WTC11 (cell line): Measurements from ENCODE around the gene MYOC. TPM values are rescaled to one million over a fixed set of nuclear protein-coding genes. Genes with fewer than 3 reads are reported as not detected.
"Not testable (repeated sequence)": the region's sequence is repeated elsewhere in the genome, so short reads cannot be mapped to it uniquely, and the experiment has no call there.

ENCODE experiments used
- ATAC-seq: fragments of 200-7000 bp; cut with Tn5 transposase; 2 replicates; pipeline ENCODE4 v1.10.0; 2021; ENCODE audit warnings: mild to moderate bottlenecking, moderate library complexity
- CTCF ChIA-PET: fragments of 300-600 bp; sonication (Branson Sonifier 250); formaldehyde crosslinking; loops from one replicate; lab custom pipeline; 2021; ENCODE audit warnings: antibody characterized with exemption; lab: Charles Lee
- POLR2A ChIA-PET: fragments of 350-600 bp; sonication (Branson Sonifier 250); formaldehyde crosslinking; loops from one replicate; lab custom pipeline; 2021; ENCODE audit warnings: antibody characterized with exemption; lab: Charles Lee
- DNase-seq: peaks from one replicate; pipeline ENCODE4 v3.0.0; 2021; ENCODE audit warnings: low spot score
- H3K27ac Mint-ChIP-seq: 2 replicates; pipeline ENCODE4 v1.8.0; 2021; ENCODE audit warnings: mixed read lengths
- H3K27me3 Mint-ChIP-seq: 2 replicates; pipeline ENCODE4 v1.8.0; 2021; ENCODE audit warnings: low read depth, mild to moderate bottlenecking, moderate library complexity, mixed read lengths
- H3K36me3 Mint-ChIP-seq: 2 replicates; pipeline ENCODE4 v1.8.0; 2021; ENCODE audit warnings: mixed read lengths
- H3K4me1 Mint-ChIP-seq: 2 replicates; pipeline ENCODE4 v1.8.0; 2022; ENCODE audit warnings: mixed read lengths
- H3K4me3 Mint-ChIP-seq: 2 replicates; pipeline ENCODE4 v1.8.0; 2021; ENCODE audit warnings: mild to moderate bottlenecking, moderate library complexity, mixed read lengths
- H3K9me3 Mint-ChIP-seq: 2 replicates; pipeline ENCODE4 v1.8.0; 2021; ENCODE audit warnings: mixed read lengths
- ATF1 ChIP-seq: sonication (generic); formaldehyde crosslinking; IDR thresholded peaks from 2 replicates; pipeline ENCODE4 v1.8.1; 2023; ENCODE audit warnings: mild to moderate bottlenecking, moderate library complexity, missing genetic modification reagents
- CDX4 ChIP-seq: fragments of 250-450 bp; sonication (Bioruptor Pico); IDR thresholded peaks from 2 replicates; pipeline ENCODE4 v1.9.0; 2021; ENCODE audit warnings: moderate library complexity, mild to moderate bottlenecking, inconsistent platforms, borderline replicate concordance
- E2F1 ChIP-seq: sonication (generic); formaldehyde crosslinking; IDR thresholded peaks from 2 replicates; pipeline ENCODE4 v1.8.0; 2022; ENCODE audit warnings: mild to moderate bottlenecking, missing genetic modification reagents
- GABPB1 ChIP-seq: sonication (generic); formaldehyde crosslinking; IDR thresholded peaks from 2 replicates; pipeline ENCODE4 v1.8.1; 2023; ENCODE audit warnings: mild to moderate bottlenecking, missing genetic modification reagents
- HMGXB4 ChIP-seq: sonication (generic); formaldehyde crosslinking; IDR thresholded peaks from 2 replicates; pipeline ENCODE4 v1.8.1; 2023; ENCODE audit warnings: mild to moderate bottlenecking, moderate library complexity, missing genetic modification reagents
- IRF2 ChIP-seq: sonication (generic); formaldehyde crosslinking; IDR thresholded peaks from 2 replicates; pipeline ENCODE4 v1.8.0; 2022; ENCODE audit warnings: low read depth, missing genetic modification reagents, borderline replicate concordance
- JUN ChIP-seq: sonication (generic); formaldehyde crosslinking; IDR thresholded peaks from 2 replicates; pipeline ENCODE4 v1.8.0; 2023; ENCODE audit warnings: mild to moderate bottlenecking, missing genetic modification reagents
- MAX ChIP-seq: sonication (generic); formaldehyde crosslinking; IDR thresholded peaks from 2 replicates; pipeline ENCODE4 v1.8.0; 2022; ENCODE audit warnings: mild to moderate bottlenecking, missing genetic modification reagents
- MXD4 ChIP-seq: fragments of 250-450 bp; sonication (Bioruptor Pico); IDR thresholded peaks from 2 replicates; pipeline ENCODE4 v1.8.0; 2021; ENCODE audit warnings: mild to moderate bottlenecking, moderate library complexity, borderline replicate concordance
- MYBL2 ChIP-seq: sonication (generic); formaldehyde crosslinking; IDR thresholded peaks from 2 replicates; pipeline ENCODE4 v1.8.1; 2023; ENCODE audit warnings: mild to moderate bottlenecking, moderate library complexity, missing genetic modification reagents
- NFE2L1 ChIP-seq: sonication (generic); formaldehyde crosslinking; IDR thresholded peaks from 2 replicates; pipeline ENCODE4 v1.8.1; 2023; ENCODE audit warnings: missing genetic modification reagents
- PRDM15 ChIP-seq: sonication (generic); formaldehyde crosslinking; IDR thresholded peaks from 2 replicates; pipeline ENCODE4 v1.8.0; 2022; ENCODE audit warnings: missing genetic modification reagents
- RELA ChIP-seq: sonication (generic); formaldehyde crosslinking; IDR thresholded peaks from 2 replicates; pipeline ENCODE4 v1.8.1; 2022; ENCODE audit warnings: missing genetic modification reagents, mild to moderate bottlenecking, borderline replicate concordance
- TEAD4 ChIP-seq: sonication (generic); formaldehyde crosslinking; IDR thresholded peaks from 2 replicates; pipeline ENCODE4 v1.8.0; 2022; ENCODE audit warnings: mild to moderate bottlenecking, missing genetic modification reagents
- TP53 ChIP-seq: sonication (generic); formaldehyde crosslinking; IDR thresholded peaks from 2 replicates; pipeline ENCODE4 v1.8.1; 2023; ENCODE audit warnings: mild to moderate bottlenecking, missing genetic modification reagents
- ZNF317 ChIP-seq: sonication (generic); formaldehyde crosslinking; IDR thresholded peaks from 2 replicates; pipeline ENCODE4 v1.8.1; 2023; ENCODE audit warnings: low read depth, mild to moderate bottlenecking, moderate library complexity, missing genetic modification reagents, borderline replicate concordance
- ZNF532 ChIP-seq: fragments of 250-450 bp; sonication (Bioruptor Pico); IDR thresholded peaks from 2 replicates; pipeline ENCODE4 v1.9.0; 2021; ENCODE audit warnings: mild to moderate bottlenecking, borderline replicate concordance
- ZNF671 ChIP-seq: fragments of 250-450 bp; sonication (Bioruptor Pico); IDR thresholded peaks from 2 replicates; pipeline ENCODE4 v1.8.0; 2021; ENCODE audit warnings: mild to moderate bottlenecking
- total RNA-seq: library from RNA; stranded (reverse); gene quantifications from 3 replicates; pipeline ENCODE4 v1.2.3, GENCODE V29; 2021
- TF ChIP-seq, protein P1 (sequence below): sonication (generic); formaldehyde crosslinking; IDR thresholded peaks from 2 replicates; pipeline ENCODE4 v1.8.1; 2022; ENCODE audit warnings: low read depth, mild to moderate bottlenecking, moderate library complexity, missing genetic modification reagents, borderline replicate concordance
- TF ChIP-seq, protein P2 (sequence below): sonication (generic); formaldehyde crosslinking; IDR thresholded peaks from 2 replicates; pipeline ENCODE4 v1.8.1; 2023; ENCODE audit warnings: mild to moderate bottlenecking, missing genetic modification reagents

The MYOC gene
- total RNA-seq, 1 experiment from 2014 or later, result not detected

DNA sequence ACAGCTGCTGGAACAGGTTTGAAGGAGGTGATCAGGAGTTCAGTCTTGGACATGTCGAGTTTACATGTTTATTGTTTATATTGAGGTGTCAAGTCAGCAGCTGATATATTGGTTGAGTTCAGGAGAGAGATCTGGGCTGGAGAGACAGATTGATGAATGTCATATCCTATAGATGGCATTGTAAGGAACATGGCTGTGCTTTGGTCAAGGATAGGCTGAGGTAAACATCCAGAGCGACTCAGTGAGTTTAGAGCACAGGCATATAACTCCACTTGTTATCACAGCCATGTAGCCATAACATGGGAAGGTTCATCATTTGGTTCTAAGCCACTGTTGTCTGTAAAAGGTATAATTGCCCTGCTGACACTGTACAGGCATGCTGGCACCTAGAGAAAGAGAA is 35.9 kb downstream of the MYOC start:
- H3K4me3 Mint-ChIP-seq, result no peak overlapping the region
- H3K4me1 Mint-ChIP-seq, result peaks cover 11% of the 10 kb centered on the region
- no peaks in the 10 kb centered on the region for H3K27me3 Mint-ChIP-seq
- ChIA-PET POLR2A (no interaction called here), CTCF (no interaction called here)
- H3K9me3 Mint-ChIP-seq, result no peaks in the 10 kb centered on the region
- ATAC-seq (no peak), DNase-seq (no peak)
- TF ChIP-seq MAX (CRISPR knock-in tag) (no peak), IRF2 (CRISPR knock-in tag) (no peak), ZNF532 (CRISPR knock-in tag) (no peak), MXD4 (CRISPR knock-in tag) (no peak), MYBL2 (no peak), NFE2L1 (CRISPR knock-in tag) (no peak), ZNF317 (CRISPR knock-in tag) (no peak), ZNF671 (CRISPR knock-in tag) (no peak), ATF1 (no peak), E2F1 (CRISPR knock-in tag) (no peak), TP53 (CRISPR knock-in tag) (no peak), JUN (no peak), CDX4 (CRISPR knock-in tag) (no peak), TEAD4 (no peak), PRDM15 (no peak), HMGXB4 (CRISPR knock-in tag) (no peak), GABPB1 (CRISPR knock-in tag) (no peak), RELA (CRISPR knock-in tag) (no peak)
- TF ChIP-seq, protein P1, sequence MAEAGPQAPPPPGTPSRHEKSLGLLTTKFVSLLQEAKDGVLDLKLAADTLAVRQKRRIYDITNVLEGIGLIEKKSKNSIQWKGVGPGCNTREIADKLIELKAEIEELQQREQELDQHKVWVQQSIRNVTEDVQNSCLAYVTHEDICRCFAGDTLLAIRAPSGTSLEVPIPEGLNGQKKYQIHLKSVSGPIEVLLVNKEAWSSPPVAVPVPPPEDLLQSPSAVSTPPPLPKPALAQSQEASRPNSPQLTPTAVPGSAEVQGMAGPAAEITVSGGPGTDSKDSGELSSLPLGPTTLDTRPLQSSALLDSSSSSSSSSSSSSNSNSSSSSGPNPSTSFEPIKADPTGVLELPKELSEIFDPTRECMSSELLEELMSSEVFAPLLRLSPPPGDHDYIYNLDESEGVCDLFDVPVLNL (CRISPR knock-in tag), result no peak
- TF ChIP-seq, protein P2, sequence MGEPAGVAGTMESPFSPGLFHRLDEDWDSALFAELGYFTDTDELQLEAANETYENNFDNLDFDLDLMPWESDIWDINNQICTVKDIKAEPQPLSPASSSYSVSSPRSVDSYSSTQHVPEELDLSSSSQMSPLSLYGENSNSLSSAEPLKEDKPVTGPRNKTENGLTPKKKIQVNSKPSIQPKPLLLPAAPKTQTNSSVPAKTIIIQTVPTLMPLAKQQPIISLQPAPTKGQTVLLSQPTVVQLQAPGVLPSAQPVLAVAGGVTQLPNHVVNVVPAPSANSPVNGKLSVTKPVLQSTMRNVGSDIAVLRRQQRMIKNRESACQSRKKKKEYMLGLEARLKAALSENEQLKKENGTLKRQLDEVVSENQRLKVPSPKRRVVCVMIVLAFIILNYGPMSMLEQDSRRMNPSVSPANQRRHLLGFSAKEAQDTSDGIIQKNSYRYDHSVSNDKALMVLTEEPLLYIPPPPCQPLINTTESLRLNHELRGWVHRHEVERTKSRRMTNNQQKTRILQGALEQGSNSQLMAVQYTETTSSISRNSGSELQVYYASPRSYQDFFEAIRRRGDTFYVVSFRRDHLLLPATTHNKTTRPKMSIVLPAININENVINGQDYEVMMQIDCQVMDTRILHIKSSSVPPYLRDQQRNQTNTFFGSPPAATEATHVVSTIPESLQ (CRISPR knock-in tag), result no peak
- no peaks in the 10 kb centered on the region for H3K36me3 Mint-ChIP-seq
- H3K27ac Mint-ChIP-seq, result no peak overlapping the region

DNA sequence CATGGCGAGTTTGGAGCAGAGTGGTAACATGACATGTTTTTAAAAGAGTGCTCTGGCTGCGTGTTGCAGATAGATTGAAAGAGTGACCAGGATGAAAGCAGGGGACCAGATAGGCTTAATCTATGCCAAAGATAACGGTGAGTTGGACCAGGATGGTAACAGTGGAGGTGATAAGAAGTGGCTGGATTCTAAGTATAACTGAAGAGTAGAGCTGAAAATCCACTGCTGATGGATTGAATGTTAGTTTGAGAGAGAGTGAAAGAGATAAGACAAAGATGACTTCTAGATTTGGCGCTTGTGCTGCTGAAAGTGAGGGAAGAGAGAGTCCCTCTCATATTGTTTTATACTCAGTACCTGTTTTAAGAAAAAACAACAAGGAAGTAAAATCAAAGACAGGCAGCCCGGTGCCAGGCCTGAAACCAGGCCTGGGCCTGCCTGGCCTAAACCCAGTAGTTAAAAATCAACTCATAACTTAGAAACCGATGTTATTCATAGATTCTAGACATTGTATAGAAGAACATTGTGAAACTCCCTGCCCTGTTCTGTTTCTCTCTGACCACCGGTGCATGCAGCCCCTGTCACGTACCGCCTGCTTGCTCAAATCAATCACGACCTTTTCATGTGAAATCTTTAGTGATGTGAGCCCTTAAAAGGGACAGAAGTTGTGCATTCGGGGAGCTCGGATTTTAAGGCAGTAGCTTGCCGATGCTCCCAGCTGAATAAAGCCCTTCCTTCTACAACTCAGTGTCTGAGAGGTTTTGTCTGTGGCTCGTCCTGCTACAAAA is 37.2 kb downstream of the MYOC start:
- DNase-seq, H3K27ac Mint-ChIP-seq, H3K4me3 Mint-ChIP-seq, H3K36me3 Mint-ChIP-seq, H3K27me3 Mint-ChIP-seq, POLR2A ChIA-PET, ATAC-seq, CTCF ChIA-PET, H3K9me3 Mint-ChIP-seq, H3K4me1 Mint-ChIP-seq: not testable (repeated sequence)
